AG08395 (cell line): ENCODE measurements around the gene TH.
"Not testable (repeated sequence)": the region's sequence is repeated elsewhere in the genome, so short reads cannot be mapped to it uniquely, and the experiment has no call there.

ENCODE experiments used
- DNase-seq: peaks from one replicate; pipeline ENCODE4 v3.0.0; 2012; ENCODE audit warnings: mixed read lengths, low spot score

Gene TH

GRCh38 chr11:2129699-2130366, 41.8 kb downstream of the TH start:
- no peak for DNase-seq

- DNase-seq: no peak
Measured at GRCh38 chr11:2129308-2129698, 42.3 kb downstream of the TH start.

- no peak for DNase-seq
Measured at GRCh38 chr11:2128511-2129307, 42.9 kb downstream of the TH start.

GRCh38 chr11:2128130-2128510, 43.5 kb downstream of the TH start:
- no peak for DNase-seq

GRCh38 chr11:2127482-2128129, 44.0 kb downstream of the TH start:
- no peak for DNase-seq

GRCh38 chr11:2126520-2127085, 45.0 kb downstream of the TH start:
- no peak for DNase-seq

- not testable (repeated sequence) for DNase-seq
Measured at GRCh38 chr11:2124736-2125484, 46.7 kb downstream of the TH start.

GRCh38 chr11:2123628-2123960, 48.0 kb downstream of the TH start:
- DNase-seq: no peak

- DNase-seq: no peak
Measured at GRCh38 chr11:2122907-2123627, 48.5 kb downstream of the TH start.

GRCh38 chr11:2122222-2122906, 49.3 kb downstream of the TH start:
- DNase-seq: peak; percentile 37

GRCh38 chr11:2121227-2122130, 50.1 kb downstream of the TH start:
- DNase-seq: no peak

- peak; percentile 50 for DNase-seq
Measured at GRCh38 chr11:2120359-2121100, 51.1 kb downstream of the TH start.

GRCh38 chr11:2118677-2119076, 52.9 kb downstream of the TH start:
- DNase-seq: no peak

- no peak for DNase-seq
Measured at GRCh38 chr11:2116680-2117079, 54.9 kb downstream of the TH start.

- DNase-seq: no peak
Measured at GRCh38 chr11:2115308-2115707, 56.3 kb downstream of the TH start.

- DNase-seq: no peak
Measured at GRCh38 chr11:2114430-2115241, 57.0 kb downstream of the TH start.
